GM03348 (cell line): ENCODE data around the gene CCZ1B.
"Not testable (repeated sequence)": the region's sequence is repeated elsewhere in the genome, so short reads cannot be mapped to it uniquely, and the experiment has no call there.

Experiments
- DNase-seq: peaks from one replicate; pipeline ENCODE4 v3.0.0; 2012; ENCODE audit warnings: low spot score

The CCZ1B gene

DNA sequence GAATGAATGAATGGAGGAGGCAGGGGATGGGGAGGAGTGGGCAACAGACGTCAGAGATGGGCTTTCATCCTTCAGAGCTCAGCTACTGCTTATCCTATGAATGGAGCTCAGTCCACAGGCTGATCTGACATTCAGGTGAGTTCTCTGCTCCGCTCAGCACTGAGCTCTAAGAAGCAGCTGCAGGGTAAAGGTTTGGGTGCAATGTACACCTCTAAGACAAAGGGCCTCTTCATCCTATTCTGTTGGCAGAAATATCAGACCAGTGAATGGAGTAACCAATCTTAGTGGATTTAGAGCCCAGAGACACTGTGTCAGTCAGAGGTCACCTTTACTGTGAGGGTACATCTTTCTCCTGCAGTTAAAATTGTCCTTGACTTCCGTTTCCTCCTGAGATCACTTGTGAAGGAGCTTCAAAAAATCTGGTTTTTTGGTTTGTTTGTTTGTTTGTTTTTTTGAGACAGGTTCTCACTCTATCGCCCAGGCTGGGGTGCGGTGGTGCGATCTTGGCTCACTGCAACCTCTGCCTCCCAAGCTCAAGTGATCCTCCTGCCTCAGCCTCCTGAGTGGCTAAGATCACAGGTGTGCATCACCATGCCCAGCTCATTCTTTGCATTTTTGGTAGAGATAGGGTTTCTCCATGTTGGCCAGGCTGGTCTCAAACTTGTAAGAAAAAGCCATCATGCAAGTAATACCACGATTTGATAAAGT lies 5.1 kb upstream of the CCZ1B start:
- DNase-seq = no peak

GRCh38 chr7:6830026-6830425 lies 4.0 kb upstream of the CCZ1B start:
- not testable (repeated sequence) for DNase-seq

GRCh38 chr7:6829616-6830015 lies 3.5 kb upstream of the CCZ1B start:
- not testable (repeated sequence) for DNase-seq

- DNase-seq = not testable (repeated sequence)
Measured at GRCh38 chr7:6827180-6827579, 1.1 kb upstream of the CCZ1B start.

- not testable (repeated sequence) for DNase-seq
Measured at GRCh38 chr7:6825236-6826125, 594 bp downstream of the CCZ1B start.

GRCh38 chr7:6821622-6822021 lies 4.5 kb downstream of the CCZ1B start:
- DNase-seq = not testable (repeated sequence)

DNA sequence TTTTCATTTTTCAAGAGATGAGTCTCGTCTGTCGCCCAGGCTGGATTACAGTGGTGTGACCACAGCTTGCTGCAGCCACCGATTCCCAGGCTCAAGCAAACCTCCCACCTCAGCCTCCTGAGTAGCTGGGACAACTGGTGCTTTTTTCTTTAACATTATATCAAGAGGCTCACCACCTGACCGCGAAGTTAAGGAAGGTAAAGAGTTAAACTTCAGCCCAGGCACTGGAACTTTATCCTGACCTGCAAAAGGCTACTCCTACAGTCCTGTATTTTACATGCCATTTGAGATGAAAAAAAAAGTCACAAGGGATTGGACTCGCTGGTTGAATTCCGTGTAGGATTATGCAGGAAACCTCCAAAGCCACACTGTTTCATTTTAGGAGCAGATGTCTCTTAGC lies 10.6 kb downstream of the CCZ1B start:
- not testable (repeated sequence) for DNase-seq

GRCh38 chr7:6813011-6813410 lies 13.1 kb downstream of the CCZ1B start:
- not testable (repeated sequence) for DNase-seq

- not testable (repeated sequence) for DNase-seq
Measured at GRCh38 chr7:6807959-6808358, 18.1 kb downstream of the CCZ1B start.

DNA sequence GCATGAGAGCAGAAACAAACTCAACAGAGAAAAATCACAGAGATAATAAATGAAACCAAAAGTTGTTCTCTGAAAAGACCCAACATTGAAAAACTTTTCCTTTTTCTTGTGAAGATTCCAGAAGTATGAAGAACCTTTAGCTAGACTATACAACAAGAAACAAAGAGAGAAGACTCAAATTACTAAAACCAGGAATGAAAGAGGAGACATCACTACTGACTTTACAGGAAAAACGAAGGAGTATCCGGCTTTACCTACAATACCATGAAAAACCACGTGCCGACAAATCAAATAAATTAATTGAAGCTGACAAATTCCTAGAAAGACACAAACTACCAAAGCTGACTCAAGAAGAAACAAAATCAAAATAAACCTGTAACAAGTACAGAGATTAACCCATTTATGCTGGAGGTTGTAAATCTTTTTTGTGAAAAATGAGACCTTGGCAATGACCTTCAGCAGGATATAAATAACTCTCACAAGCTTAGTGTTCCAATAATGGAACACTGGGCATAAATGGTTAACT lies 18.6 kb downstream of the CCZ1B start:
- DNase-seq = not testable (repeated sequence)

DNA sequence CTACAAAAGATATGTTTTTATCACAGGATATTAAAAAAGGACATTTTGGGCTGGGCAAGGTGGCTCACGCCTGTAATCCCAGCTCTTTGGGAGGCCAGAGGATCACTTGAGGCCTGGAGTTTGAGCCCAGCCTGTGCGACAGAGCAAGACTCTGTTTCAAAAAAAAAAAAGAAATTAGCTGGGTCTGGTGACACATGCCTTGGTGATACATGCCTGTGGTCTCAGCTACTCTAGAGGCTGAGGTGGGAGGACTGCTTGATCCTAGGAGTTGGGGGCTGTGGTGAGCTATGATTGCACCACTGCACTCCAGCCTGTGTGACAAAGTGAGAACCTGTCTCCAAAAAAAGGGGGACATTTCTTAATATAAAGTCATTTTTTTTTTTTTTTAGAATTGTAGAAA lies 25.7 kb downstream of the CCZ1B start:
- not testable (repeated sequence) for DNase-seq

- not testable (repeated sequence) for DNase-seq
Measured at GRCh38 chr7:6799887-6800286, 26.2 kb downstream of the CCZ1B start.

DNA sequence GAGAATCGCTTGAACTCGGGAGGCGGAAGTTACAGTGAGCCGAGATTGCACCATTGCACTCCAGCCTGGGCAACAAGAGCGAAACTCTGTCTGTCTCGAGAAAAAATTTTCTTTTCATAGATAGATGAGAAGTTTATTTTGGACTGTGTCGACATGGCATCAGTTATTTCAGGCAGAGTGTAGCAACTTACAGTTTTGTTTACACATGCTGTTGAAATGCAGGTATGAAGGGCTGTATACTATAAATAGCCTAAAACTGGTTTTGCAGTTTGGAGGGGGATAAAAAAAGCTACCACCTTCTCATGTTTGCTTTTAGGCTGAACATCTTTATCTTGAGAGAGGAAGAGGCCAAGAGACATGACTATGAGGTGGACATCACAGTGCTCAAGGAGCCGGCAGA lies 28.0 kb downstream of the CCZ1B start:
- DNase-seq = not testable (repeated sequence)

GRCh38 chr7:6797218-6797617 lies 28.9 kb downstream of the CCZ1B start:
- DNase-seq = not testable (repeated sequence)

GRCh38 chr7:6794276-6794675 lies 31.8 kb downstream of the CCZ1B start:
- DNase-seq = not testable (repeated sequence)

DNA sequence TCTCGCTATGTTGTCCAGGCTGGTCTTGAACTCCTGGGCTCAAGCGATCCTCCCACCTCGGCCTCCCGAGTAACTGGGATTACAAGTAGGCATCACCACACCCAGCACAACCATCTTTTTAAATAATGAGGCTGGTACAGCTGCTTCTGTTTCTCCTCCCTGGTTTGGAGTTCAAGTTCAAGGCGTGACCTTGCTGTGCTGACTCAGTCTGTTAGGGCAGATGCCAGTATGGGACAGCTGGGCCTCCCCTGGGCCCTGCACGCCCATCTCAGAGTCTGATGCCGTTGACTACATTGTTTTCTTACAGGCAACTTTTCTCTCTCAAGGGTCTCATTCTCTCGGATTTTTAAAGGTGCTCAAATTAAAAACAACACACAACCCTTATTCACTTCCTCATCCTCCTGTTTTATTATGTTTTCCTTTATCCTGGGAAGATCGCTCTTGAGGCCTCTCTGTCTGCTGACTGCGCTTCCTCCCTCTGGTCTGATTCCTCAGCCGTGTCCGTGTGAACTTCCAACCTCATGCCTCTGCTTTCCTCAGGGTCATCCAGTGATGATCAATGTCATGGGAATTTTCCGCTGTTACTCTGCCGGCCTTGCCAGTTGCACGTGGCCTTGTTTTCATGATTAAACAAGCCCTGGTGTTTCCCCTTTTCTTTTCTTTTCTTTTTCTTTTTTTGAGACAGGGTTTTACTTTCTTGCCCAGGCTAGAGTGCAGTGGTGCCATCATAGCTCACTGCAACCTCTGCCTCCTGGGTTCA lies 33.8 kb downstream of the CCZ1B start:
- DNase-seq = not testable (repeated sequence)

DNA sequence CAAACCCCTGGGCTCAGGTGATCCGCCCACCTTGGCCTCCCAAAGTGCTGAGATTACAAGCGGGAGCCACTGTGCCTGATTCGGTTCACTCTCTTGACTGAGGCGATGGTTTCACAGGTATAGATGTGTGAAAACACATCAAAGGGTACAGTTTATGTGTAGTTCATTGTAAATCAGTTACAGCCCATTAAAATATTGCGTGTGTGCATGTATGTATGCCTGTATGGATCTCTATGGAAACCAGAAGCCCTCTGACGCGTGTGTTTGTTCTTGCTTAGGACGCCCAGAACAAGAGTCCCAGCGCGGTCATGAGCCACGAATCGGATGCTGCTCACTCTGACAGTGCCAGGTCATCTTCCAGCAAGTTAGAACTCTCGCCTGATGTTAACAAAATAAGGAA lies 36.7 kb downstream of the CCZ1B start:
- DNase-seq = not testable (repeated sequence)

DNA sequence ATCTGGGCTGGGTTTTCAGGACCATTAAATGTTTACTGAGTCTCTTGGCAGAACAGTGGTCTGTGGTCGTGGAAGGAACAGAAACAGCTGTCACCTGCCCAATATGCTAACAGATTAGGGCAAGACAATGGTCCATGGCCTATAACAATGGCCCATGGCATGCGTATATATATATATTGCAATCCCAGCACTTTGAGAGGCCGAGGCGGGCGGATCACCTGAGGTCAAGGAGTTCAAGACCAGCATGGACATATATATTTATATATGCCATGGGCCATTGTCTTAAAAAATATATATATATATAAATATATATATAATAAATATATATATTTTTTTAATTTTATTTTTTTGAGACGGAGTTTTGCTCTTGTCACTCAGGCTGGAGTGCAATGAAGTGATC lies 44.5 kb downstream of the CCZ1B start:
- not testable (repeated sequence) for DNase-seq

DNA sequence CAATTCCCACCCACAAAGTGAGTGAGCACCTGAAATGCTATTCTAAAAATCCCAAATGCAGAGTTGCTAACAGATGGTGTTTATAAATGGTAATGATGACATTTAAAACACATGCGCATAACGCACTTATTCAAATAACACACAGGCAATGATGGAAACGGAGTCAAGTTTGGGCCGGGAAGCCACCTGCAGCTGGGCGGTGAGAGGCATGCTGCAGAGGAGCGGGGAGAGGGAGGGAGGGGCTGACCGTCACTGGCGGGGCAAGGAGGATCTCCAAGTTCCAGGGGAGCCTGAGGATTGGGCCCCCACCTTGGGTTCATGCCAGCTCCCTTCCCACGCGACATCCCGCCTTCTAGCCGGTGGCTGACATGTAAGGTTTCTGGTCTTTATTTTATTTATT lies 64.9 kb downstream of the CCZ1B start:
- DNase-seq = not testable (repeated sequence)

- not testable (repeated sequence) for DNase-seq
Measured at GRCh38 chr7:6753964-6754363, 72.1 kb downstream of the CCZ1B start, which contains the start of gene RSPH10B2. RSPH10B2 (plus strand) TSS chr7:6754103; CDS start chr7:6757678, 3,575 bp downstream.

DNA sequence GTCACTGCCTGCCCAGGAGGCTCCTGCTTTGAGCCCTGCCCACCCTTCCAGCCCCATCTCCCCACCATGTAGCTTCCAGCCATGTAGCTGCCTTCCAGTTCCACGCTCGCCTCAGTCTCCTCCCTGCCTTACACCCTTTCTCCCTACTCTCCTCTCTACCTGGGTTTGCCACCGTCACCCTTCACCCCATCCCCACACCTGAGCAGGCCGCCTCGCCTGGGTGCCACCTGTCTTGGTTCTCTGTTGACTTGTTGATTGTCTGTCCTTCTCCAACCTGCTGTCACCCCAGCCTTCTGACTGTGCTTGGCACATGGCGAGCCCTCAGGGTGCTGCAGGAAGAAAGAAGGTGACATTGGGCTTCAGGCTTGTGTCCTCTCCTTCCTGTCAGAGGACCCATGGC lies 75.9 kb downstream of the CCZ1B start:
- DNase-seq = not testable (repeated sequence)

GRCh38 chr7:6749335-6749734 lies 76.7 kb downstream of the CCZ1B start:
- not testable (repeated sequence) for DNase-seq
